ENCODE data around the gene SLC11A1.

GRCh38 chr2:218354045-218354444 is 28.0 kb upstream of the SLC11A1 start:
- no peak for TF ChIP-seq CTCF (IDR thresholded peaks at IDR 0.05)
- no peak for TF ChIP-seq POLR2AphosphoS5 (IDR thresholded peaks at IDR 0.05; ENCODE audit: insufficient read depth in 1 of 2, low read depth in 1 of 2)
- TF ChIP-seq POLR2A (IDR thresholded peaks at IDR 0.05), result no peak

Data from vagina (tissue), 2 donors.